GM06990 (cell line): ENCODE measurements around the gene DAB2IP.

Experiments
- DNase-seq: peaks from one replicate; pipeline ENCODE4 v3.0.0-alpha.2; 2011; ENCODE audit not compliant: insufficient read length; ENCODE audit errors: extremely low read depth
- H3K27me3 ChIP-seq: replicated peaks from 2 replicates; pipeline ENCODE4 v1.6.0; 2011; ENCODE audit warnings: low read length; ENCODE audit not compliant: control insufficient read depth, insufficient read depth
- H3K36me3 ChIP-seq: 2 replicates; pipeline ENCODE4 v1.5.1; 2011; ENCODE audit warnings: low read length; ENCODE audit not compliant: control insufficient read depth, insufficient read depth
- H3K4me3 ChIP-seq: replicated peaks from 2 replicates; pipeline ENCODE4 v1.5.1; 2011; ENCODE audit warnings: low read depth, mild to moderate bottlenecking, control low read depth, low read length
- CTCF ChIP-seq: IDR thresholded peaks from 2 replicates; pipeline ENCODE4 v1.5.1; 2011; ENCODE audit warnings: low read length, control low read depth, mild to moderate bottlenecking, inconsistent platforms; ENCODE audit not compliant: insufficient read depth, poor library complexity, severe bottlenecking

The DAB2IP gene

DNA sequence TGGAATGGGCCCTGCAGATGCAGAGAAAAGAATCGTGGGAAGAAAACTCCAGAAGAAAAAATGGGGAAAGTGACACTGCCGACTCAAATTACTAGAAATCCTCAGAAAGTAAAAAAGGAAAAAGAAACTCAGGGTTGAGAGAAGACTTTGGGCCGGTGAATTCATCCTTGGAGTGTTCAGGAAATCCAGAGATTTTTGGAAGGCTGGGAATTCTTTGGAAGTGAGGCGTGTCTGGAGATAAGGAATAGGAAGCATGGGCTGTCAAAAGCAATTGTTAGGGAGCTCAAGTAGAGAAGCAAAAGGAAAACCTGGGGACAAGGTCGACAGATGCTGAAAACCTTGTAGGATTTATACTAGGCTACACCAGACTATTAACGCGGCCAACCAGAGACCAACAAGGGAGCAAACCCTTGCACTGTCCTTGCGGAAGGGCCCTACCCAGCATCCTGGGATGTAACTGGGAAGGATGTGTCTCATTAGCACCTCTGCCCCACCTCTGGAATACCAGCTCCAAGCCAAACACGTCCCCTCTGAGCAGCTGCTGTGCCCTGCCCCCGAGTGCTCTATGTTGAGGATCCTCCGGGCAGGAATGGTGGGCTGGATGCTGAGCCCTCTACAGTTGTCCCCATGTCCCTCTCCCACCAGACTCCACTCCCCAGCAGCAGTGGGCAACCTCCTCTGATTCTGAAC lies 11.6 kb downstream of the DAB2IP start:
- Histone ChIP-seq H3K27me3 (no peaks in the 10 kb centered on the region; the same call in 1 of the 2 replicates), H3K4me3 (no peak overlapping the region), H3K36me3 (no peaks in the 10 kb centered on the region)
- no peak for DNase-seq
- no peak for TF ChIP-seq CTCF

DNA sequence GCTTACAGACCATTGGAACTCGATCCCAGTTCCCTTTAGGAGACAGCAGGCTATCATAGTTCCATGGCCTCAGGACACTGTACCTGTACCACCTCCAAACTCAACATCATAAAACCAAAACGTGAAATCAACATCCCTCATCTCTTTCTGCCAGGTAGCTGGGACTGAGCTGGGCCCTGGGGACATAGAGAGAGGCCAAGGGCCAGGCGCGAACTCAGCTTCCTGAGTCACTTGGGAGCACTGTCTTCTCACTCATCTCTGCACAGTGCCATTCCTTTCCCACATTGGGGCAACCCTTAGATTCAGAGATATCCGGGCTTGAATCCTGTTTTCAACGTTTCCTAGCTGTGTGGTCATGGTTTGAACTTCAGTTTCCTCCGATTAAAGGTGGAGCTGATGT lies 12.2 kb downstream of the DAB2IP start:
- Histone ChIP-seq H3K27me3 (no peaks in the 10 kb centered on the region; the same call in 1 of the 2 replicates), H3K4me3 (no peak overlapping the region), H3K36me3 (no peaks in the 10 kb centered on the region)
- TF ChIP-seq CTCF = no peak
- no peak for DNase-seq

DNA sequence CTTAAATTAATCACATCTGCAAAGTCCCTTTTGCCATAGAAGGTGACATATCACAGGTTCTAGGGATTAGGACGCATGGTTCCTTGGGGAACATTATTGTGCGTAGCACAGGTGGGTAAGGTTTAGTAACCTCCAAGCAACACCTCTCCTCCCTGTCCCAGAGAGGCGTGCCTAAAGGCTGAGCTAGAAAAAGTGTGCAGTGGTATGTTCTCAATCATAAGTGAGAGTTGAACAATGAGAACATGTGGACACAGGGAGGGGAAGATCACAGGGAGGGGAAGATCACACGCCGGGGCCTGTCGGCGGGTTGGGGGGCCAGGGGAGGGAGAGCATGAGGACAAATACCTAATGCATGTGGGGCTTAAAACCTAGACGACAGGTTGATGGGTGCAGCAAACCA lies 14.9 kb downstream of the DAB2IP start:
- no peak for TF ChIP-seq CTCF
- Histone ChIP-seq H3K4me3 (no peak overlapping the region), H3K36me3 (no peaks in the 10 kb centered on the region), H3K27me3 (no peaks in the 10 kb centered on the region; the same call in 1 of the 2 replicates)
- no peak for DNase-seq

GRCh38 chr9:121667214-121667613 lies 15.8 kb downstream of the DAB2IP start:
- no peak for DNase-seq
- no peak for TF ChIP-seq CTCF
- H3K4me3 ChIP-seq = no peak overlapping the region
- H3K27me3 ChIP-seq = no peaks in the 10 kb centered on the region; the same call in 1 of the 2 replicates
- H3K36me3 ChIP-seq = no peaks in the 10 kb centered on the region

DNA sequence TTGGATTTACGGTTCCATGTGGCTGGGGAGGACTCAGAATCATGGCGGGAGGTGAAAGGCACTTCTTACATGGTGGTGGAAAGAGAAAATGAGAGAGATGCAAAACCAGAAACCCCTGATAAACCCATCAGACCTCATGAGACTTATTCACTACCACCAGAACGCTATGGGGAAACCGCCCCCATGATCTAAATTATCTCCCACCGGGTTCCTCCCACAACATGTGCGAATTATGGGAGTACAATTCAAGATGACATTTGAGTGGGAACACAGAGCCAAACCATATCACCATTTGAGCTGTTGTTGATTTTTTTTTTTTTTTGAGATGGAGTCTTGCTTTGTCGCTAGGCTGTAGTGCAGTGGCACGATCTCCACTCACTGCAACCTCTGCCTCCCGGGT lies 16.5 kb downstream of the DAB2IP start:
- no peak for TF ChIP-seq CTCF
- no peaks in the 10 kb centered on the region; the same call in none of the 2 replicates for H3K27me3 ChIP-seq
- no peak for DNase-seq

GRCh38 chr9:121670431-121670830 lies 19.0 kb downstream of the DAB2IP start:
- TF ChIP-seq CTCF = no peak

More for the DNA sequence above, 16.5 kb downstream of the DAB2IP start:
- Histone ChIP-seq H3K36me3 (no peaks in the 10 kb centered on the region), H3K4me3 (no peak overlapping the region)

More at GRCh38 chr9:121670431-121670830, 19.0 kb downstream of the DAB2IP start:
- Histone ChIP-seq H3K27me3 (peaks cover 1% of the 10 kb centered on the region), H3K4me3 (no peak overlapping the region), H3K36me3 (no peaks in the 10 kb centered on the region)
- DNase-seq = no peak
